ENCODE data around the gene WASL. TPM values are rescaled to one million over a fixed set of nuclear protein-coding genes. Genes with fewer than 3 reads are reported as not detected.
"Not testable (repeated sequence)": the region's sequence is repeated elsewhere in the genome, so short reads cannot be mapped to it uniquely, and the experiment has no call there.

The WASL gene
- total RNA-seq, 2 donors from 2014 or later, result 35.1 to 36.7 TPM

- H3K27ac Mint-ChIP-seq, result no peak overlapping the region
Measured at GRCh38 chr7:123783820-123784219, 35.0 kb upstream of the WASL start.

GRCh38 chr7:123782071-123782798 is 33.4 kb upstream of the WASL start:
- Mint-ChIP-seq H3K27ac (no peak overlapping the region), H3K27me3 (ENCODE audit: insufficient read depth) (no peaks in the 10 kb centered on the region), H3K36me3 (ENCODE audit: low read depth) (no peaks in the 10 kb centered on the region), H3K4me1 (peaks cover 28% of the 10 kb centered on the region), H3K9me3 (no peaks in the 10 kb centered on the region), H3K4me3 (no peak overlapping the region)
- H3K4me3 ChIP-seq (ENCODE audit: low read length), result no peak overlapping the region
- no peak overlapping the region for H3K9ac ChIP-seq (ENCODE audit: extremely low read depth, low read length, poor library complexity, severe bottlenecking)
- peaks cover 10% of the 10 kb centered on the region for H3K4me1 ChIP-seq (ENCODE audit: control insufficient read depth, insufficient read depth, low read length)
- DNase-seq, result no peak
- no peaks in the 10 kb centered on the region for H3K27me3 ChIP-seq (ENCODE audit: control insufficient read depth, insufficient read depth, low read length, poor library complexity, severe bottlenecking)
- 88% methylated on average over 1 of the region's 2 CpGs; no CpG with 5 or more reads in 1 of the 2 experiments for WGBS, 2 experiments (ENCODE audit: insufficient coverage in 1 of 2, insufficient read length in 1 of 2)
- no peaks in the 10 kb centered on the region for H3K36me3 ChIP-seq (ENCODE audit: control insufficient read depth, insufficient read depth, low read length)
- H3K9me3 ChIP-seq (ENCODE audit: control insufficient read depth, low read length), result no peaks in the 10 kb centered on the region
- H3K27ac ChIP-seq (ENCODE audit: low read depth, low read length), result no peak overlapping the region
- TF ChIP-seq, protein P1, sequence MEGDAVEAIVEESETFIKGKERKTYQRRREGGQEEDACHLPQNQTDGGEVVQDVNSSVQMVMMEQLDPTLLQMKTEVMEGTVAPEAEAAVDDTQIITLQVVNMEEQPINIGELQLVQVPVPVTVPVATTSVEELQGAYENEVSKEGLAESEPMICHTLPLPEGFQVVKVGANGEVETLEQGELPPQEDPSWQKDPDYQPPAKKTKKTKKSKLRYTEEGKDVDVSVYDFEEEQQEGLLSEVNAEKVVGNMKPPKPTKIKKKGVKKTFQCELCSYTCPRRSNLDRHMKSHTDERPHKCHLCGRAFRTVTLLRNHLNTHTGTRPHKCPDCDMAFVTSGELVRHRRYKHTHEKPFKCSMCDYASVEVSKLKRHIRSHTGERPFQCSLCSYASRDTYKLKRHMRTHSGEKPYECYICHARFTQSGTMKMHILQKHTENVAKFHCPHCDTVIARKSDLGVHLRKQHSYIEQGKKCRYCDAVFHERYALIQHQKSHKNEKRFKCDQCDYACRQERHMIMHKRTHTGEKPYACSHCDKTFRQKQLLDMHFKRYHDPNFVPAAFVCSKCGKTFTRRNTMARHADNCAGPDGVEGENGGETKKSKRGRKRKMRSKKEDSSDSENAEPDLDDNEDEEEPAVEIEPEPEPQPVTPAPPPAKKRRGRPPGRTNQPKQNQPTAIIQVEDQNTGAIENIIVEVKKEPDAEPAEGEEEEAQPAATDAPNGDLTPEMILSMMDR (conservative IDR thresholded peaks at IDR 0.05), result no peak

More at GRCh38 chr7:123783820-123784219, 35.0 kb upstream of the WASL start:
- Histone ChIP-seq H3K4me3 (ENCODE audit: low read length) (no peak overlapping the region), H3K4me1 (ENCODE audit: control insufficient read depth, insufficient read depth, low read length) (peaks cover 7% of the 10 kb centered on the region), H3K9me3 (ENCODE audit: control insufficient read depth, low read length) (no peaks in the 10 kb centered on the region), H3K36me3 (ENCODE audit: control insufficient read depth, insufficient read depth, low read length) (no peaks in the 10 kb centered on the region), H3K9ac (ENCODE audit: extremely low read depth, low read length, poor library complexity, severe bottlenecking) (no peak overlapping the region), H3K27ac (ENCODE audit: low read depth, low read length) (no peak overlapping the region), H3K27me3 (ENCODE audit: control insufficient read depth, insufficient read depth, low read length, poor library complexity, severe bottlenecking) (no peaks in the 10 kb centered on the region)
- TF ChIP-seq, protein P1 (conservative IDR thresholded peaks at IDR 0.05), result no peak
- DNase-seq, result no peak
- WGBS, 2 experiments (ENCODE audit: insufficient coverage in 1 of 2, insufficient read length in 1 of 2), result 100% methylated on average over 2 of the region's 3 CpGs; no CpG with 5 or more reads in 1 of the 2 experiments
- Mint-ChIP-seq H3K27me3 (ENCODE audit: insufficient read depth) (no peaks in the 10 kb centered on the region), H3K4me1 (peaks cover 33% of the 10 kb centered on the region), H3K4me3 (no peak overlapping the region), H3K36me3 (ENCODE audit: low read depth) (no peaks in the 10 kb centered on the region), H3K9me3 (no peaks in the 10 kb centered on the region)

DNA sequence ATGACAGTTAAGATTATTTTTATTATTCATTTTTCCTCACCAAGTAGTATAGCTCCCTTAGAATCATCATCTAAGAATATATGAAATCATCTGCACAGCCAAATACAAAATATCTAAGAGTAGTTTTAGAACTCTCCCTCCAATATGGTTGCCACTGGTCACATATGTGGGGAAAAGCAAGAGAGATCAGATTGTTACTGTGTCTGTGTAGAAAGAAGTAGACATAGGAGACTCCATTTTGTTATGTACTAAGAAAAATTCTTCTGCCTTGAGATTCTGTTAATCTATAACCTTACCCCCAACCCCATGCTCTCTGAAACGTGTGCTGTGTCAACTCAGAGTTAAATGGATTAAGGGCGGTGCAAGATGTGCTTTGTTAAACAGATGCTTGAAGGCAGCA is 31.7 kb upstream of the WASL start:
- H3K27ac ChIP-seq (ENCODE audit: low read depth, low read length); H3K4me3 Mint-ChIP-seq; H3K9ac ChIP-seq (ENCODE audit: extremely low read depth, low read length, poor library complexity, severe bottlenecking); H3K9me3 Mint-ChIP-seq; H3K9me3 ChIP-seq (ENCODE audit: control insufficient read depth, low read length); H3K36me3 ChIP-seq (ENCODE audit: control insufficient read depth, insufficient read depth, low read length); H3K27me3 ChIP-seq (ENCODE audit: control insufficient read depth, insufficient read depth, low read length, poor library complexity, severe bottlenecking); H3K4me1 ChIP-seq (ENCODE audit: control insufficient read depth, insufficient read depth, low read length); H3K4me3 ChIP-seq (ENCODE audit: low read length); DNase-seq; H3K36me3 Mint-ChIP-seq (ENCODE audit: low read depth); H3K27me3 Mint-ChIP-seq (ENCODE audit: insufficient read depth): not testable (repeated sequence)
- peak overlapping the region; percentile 81 for H3K27ac Mint-ChIP-seq
- no CpG with 5 or more reads among the region's 2 CpGs for WGBS, 2 experiments (ENCODE audit: insufficient coverage in 1 of 2, insufficient read length in 1 of 2)
- peaks cover 31% of the 10 kb centered on the region for H3K4me1 Mint-ChIP-seq
